Measurements from ENCODE around the gene COMMD10. TPM values are rescaled to one million over a fixed set of nuclear protein-coding genes. Genes with fewer than 3 reads are reported as not detected.

The COMMD10 gene
- total RNA-seq, result 33.7 TPM
- long read RNA-seq, transcript COMMD10-201 (7 exons, 1,469 nt), result major isoform, 26 of 27 reads
- long read RNA-seq, partial matches to known transcripts, result 1 of 27 reads
- long read RNA-seq, other reads (novel, unspliced or antisense), result 0 of 27 reads

GRCh38 chr5:116084871-116085715 lies at the start of gene COMMD10:
COMMD10 (plus strand) TSS chr5:116085025.
- DNase-seq (ENCODE audit: missing footprints) (peak; percentile 91), ATAC-seq (peak; percentile 91)
- intact Hi-C loops (cut with DNase I), result no loop called here

DNA sequence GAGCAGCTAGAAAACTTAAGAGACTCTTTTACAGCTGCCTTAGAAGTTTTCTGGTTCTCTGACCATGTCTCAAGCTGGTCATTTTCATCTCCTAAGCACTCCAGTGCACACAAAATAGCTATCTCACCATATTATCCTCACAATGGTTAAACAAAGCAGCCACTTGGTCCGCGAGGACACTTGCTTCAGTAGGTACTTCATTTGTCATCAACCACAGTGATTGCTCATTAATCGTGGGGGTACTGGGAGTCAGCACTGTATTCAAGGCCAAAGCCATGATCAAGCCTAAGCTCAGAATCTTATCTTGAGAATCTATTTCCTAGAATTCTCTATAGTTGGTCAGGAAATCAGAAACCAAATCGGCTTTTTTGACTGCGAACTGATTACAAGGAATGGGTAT lies 49.7 kb upstream of the COMMD10 start:
- intact Hi-C loops (cut with DNase I), result loop anchor here (10.0 kb wide), 1 partner anchor 140 kb away; no protein-coding TSS in a partner anchor
- no peak for DNase-seq (ENCODE audit: missing footprints)
- no peak for ATAC-seq

GRCh38 chr5:116037236-116037822 lies 47.5 kb upstream of the COMMD10 start:
- ATAC-seq, result no peak
- DNase-seq (ENCODE audit: missing footprints), result no peak
- intact Hi-C loops (cut with DNase I), result loop anchor here (10.0 kb wide), 1 partner anchor 143 kb away; no protein-coding TSS in a partner anchor

DNA sequence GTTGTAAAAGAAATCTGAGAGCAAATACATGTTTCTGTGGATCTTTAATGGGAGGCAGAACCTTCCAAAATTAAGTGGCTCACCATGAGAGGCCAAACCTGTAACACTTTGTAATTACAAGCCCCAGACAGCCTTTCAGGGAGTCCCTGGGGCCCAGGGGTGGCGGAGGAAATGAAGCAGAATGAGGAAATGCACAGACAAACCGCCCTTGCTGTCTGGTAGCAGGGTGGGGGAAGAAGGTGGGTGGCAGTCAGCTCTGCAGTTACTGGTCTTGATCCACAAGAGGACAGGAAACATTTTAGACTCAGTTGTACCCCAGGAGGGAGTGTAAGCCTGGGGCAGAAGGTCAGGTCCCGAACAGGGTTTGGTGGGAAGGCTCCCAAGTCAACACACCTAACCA lies 46.0 kb upstream of the COMMD10 start:
- intact Hi-C loops (cut with DNase I), result loop anchor here (10.0 kb wide), 1 partner anchor 144 kb away; no protein-coding TSS in a partner anchor
- ATAC-seq, result no peak
- peak; percentile 68 for DNase-seq (ENCODE audit: missing footprints)

DNA sequence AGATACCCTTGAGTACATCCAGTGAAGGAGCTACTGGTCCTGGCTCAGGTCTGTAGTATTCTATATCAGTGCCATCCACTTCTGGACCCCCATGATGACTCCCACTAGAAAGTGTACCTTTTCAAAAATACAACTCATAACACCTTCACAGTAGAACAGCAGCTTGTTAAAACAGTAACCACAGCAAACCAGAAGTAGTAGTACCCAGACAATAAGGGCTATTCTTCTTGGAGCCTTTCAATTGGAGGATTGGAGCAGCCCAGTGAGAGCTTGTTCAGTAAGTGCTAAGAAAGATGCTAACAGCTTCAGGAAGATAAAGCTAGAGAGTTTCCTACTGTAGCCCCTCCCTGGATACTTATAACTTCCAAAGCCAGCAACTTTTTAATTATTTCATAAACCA lies 42.5 kb upstream of the COMMD10 start:
- intact Hi-C loops (cut with DNase I), result no loop called here
- DNase-seq (ENCODE audit: missing footprints), result no peak
- no peak for ATAC-seq

DNA sequence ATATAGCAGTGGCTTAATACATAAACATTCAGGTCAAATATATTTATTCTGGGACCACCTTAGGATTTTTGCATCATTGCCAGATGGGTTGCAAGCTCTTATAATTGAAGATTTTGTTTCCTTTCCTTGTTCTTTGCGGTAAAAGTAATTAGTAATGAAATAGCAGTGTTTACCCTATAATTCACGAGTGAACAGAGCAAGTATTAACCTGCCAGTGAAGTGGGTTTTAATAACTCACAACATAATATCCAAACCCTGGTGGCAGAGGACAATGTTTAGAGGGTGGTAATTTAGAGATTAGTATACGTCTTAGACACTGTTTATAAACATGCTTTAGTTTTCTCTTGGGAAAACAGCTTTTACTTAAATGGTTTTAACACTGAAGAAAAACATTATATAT lies 40.8 kb upstream of the COMMD10 start:
- intact Hi-C loops (cut with DNase I), result no loop called here
- no peak for DNase-seq (ENCODE audit: missing footprints)
- ATAC-seq, result no peak

- no peak for DNase-seq (ENCODE audit: missing footprints)
- no peak for ATAC-seq
- intact Hi-C loops (cut with DNase I), result no loop called here
Measured at GRCh38 chr5:116045821-116046220, 39.0 kb upstream of the COMMD10 start.

- intact Hi-C loops (cut with DNase I), result no loop called here
- no peak for ATAC-seq
Measured at GRCh38 chr5:116046261-116046660, 38.6 kb upstream of the COMMD10 start.

DNA sequence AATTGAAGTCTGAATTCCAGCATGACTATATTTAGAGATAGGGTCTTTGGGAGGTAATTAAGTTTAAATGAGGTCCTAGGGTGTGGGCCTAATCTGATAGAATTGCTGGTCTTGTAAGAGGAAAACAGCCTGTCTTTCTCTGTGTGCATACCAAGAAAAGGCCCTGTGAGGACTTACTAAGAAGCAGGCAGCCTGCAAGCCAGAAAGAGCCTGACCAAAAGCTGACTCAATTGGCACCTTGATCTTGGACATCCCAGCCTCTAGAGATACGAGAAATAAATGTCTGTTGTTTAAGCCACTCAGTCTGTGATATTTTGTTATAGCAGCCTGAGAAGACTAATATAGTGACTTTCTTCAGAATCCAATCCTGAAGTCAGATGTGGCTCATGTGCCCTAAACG lies 38.0 kb upstream of the COMMD10 start:
- DNase-seq (ENCODE audit: missing footprints), result no peak
- ATAC-seq, result no peak
- intact Hi-C loops (cut with DNase I), result no loop called here

More at GRCh38 chr5:116046261-116046660, 38.6 kb upstream of the COMMD10 start:
- DNase-seq (ENCODE audit: missing footprints), result no peak

DNA sequence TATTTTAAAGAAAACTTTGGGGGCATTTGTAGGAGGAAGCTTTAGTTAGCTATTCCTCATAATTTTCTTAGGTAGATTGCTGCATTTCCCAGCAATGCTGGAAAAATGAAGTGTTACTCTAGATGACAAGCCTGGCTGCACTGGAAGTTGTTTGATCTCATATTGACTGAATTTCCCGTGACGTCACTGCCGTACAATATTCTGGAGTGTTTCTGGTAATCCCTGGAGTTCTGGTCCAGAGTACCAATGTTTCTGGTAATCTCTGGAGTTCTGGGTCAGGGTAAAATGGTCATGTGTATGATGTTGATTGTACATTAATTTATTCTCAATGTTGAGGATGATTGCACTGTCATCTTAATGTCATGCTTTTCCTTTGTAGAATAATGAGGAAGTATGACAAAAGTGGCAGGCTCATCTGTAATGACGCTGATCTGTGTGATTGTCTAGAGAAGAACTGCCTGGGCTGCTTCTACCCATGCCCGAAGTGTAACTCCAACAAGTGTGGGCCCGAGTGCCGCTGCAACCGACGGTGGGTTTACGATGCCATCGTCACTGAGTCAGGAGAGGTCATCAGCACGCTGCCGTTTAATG lies 26.4 kb upstream of the COMMD10 start:
- intact Hi-C loops (cut with DNase I), result no loop called here
- no peak for DNase-seq (ENCODE audit: missing footprints)
- no peak for ATAC-seq

DNA sequence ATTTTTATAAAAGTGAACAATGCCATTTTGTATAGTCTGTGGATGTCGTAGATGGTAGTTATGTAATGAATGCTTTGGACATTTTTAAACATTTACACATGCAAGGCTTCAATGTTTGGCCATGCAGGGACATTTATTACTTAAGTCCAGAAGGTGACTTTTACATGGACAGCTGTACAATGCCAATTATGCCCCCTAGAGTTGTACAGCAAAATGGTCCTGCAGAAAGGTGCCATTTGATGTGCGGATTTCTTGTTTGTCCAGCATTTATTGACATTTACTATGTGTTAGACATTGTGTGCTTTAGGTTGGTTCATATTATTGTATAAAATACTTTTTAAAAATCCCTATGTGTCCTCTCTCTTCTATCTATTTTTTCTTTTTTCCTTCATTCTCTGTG lies 22.5 kb upstream of the COMMD10 start:
- no peak for ATAC-seq
- no peak for DNase-seq (ENCODE audit: missing footprints)
- intact Hi-C loops (cut with DNase I), result loop anchor here (10.0 kb wide), 1 partner anchor 178 kb away; no protein-coding TSS in a partner anchor

DNA sequence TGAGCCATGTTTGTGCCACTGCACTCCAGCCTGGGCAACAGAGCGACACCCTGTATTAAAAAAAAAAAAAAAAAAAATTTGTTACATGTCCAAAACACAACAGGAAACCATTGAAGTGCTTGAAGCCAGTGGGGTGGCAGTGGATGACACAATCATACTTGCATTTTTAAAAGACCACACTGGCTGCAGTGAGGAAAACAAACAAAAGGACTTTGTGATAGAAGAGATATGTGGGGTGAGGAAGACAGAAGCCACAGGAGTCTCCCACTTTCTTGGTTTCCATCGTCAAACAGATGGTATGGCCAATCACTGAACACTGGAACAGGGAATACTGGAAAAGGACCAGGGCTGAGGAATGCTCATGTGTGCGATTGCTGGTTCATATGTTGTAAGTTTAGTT lies 20.9 kb upstream of the COMMD10 start:
- ATAC-seq, result no peak
- intact Hi-C loops (cut with DNase I), result loop anchor here (10.0 kb wide), 1 partner anchor 179 kb away; no protein-coding TSS in a partner anchor
- DNase-seq (ENCODE audit: missing footprints), result no peak

DNA sequence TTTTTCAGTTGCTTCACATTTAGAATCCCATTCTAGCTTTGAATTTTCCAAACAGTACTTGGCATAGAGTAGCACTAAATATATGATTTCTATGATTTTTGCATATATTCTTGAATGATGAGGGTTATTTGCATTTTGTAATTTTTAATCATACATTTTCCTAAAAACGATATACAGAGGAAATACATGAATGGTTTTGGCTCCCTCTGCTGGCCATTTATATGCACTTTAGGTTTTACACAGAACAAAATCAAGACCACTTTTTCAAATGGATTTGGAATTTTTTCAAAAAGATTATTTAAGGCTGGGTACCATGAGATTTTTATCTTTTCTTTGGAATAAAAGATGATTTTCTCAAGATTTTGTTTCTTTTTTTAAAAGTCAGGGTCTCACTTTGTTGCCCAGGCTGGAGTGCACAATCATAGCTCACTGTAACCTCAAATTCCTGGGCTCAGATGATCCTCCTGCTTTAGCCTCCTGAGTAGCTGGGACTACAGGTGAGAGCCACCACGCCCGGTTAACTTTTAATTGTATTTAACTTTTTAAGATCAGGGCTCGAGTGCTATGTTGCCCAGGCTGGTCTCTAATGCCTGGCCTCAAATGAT lies 16.7 kb upstream of the COMMD10 start:
- DNase-seq (ENCODE audit: missing footprints) (no peak), ATAC-seq (no peak)
- intact Hi-C loops (cut with DNase I), result loop anchor here (2.0 to 10.0 kb wide), 2 partner anchors 183 to 433 kb away; no protein-coding TSS in a partner anchor

DNA sequence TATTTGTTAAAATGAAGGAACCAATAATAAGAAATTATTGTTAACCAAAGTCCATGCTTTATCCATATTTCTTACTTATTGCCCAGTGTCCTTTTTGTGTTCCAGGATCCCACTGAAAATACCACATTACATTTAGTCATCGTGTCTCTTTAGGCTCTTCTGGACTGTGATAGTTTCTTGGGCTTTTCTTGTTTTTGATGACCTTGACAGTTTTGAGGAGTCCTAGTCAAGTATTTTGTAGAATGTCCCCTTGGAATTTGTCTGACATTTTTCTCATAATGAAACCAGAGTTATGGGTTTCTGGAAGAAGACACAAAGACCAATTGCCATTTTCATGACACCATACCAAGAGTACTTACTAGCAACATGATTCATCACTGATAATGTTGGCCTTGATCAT lies 13.6 kb upstream of the COMMD10 start:
- ATAC-seq, result no peak
- intact Hi-C loops (cut with DNase I), result loop anchor here (5.0 to 10.0 kb wide), 2 partner anchors 229 to 756 kb away; partner anchors contain the start of genes AP3S1 and ATG12

GRCh38 chr5:116075191-116075831 lies 9.5 kb upstream of the COMMD10 start:
- intact Hi-C loops (cut with DNase I), result loop anchor here (10.0 kb wide), 1 partner anchor 761 kb away; no protein-coding TSS in a partner anchor
- DNase-seq (ENCODE audit: missing footprints) (no peak), ATAC-seq (no peak)

More for the DNA sequence above, 13.6 kb upstream of the COMMD10 start:
- no peak for DNase-seq (ENCODE audit: missing footprints)

GRCh38 chr5:116076496-116076895 lies 8.3 kb upstream of the COMMD10 start:
- intact Hi-C loops (cut with DNase I), result loop anchor here (10.0 kb wide), 1 partner anchor 762 kb away; no protein-coding TSS in a partner anchor
- ATAC-seq, result peak; percentile 16
- no peak for DNase-seq (ENCODE audit: missing footprints)

- ATAC-seq (no peak), DNase-seq (ENCODE audit: missing footprints) (no peak)
- intact Hi-C loops (cut with DNase I), result loop anchor here (10.0 kb wide), 1 partner anchor 763 kb away; no protein-coding TSS in a partner anchor
Measured at GRCh38 chr5:116078199-116078598, 6.6 kb upstream of the COMMD10 start.

DNA sequence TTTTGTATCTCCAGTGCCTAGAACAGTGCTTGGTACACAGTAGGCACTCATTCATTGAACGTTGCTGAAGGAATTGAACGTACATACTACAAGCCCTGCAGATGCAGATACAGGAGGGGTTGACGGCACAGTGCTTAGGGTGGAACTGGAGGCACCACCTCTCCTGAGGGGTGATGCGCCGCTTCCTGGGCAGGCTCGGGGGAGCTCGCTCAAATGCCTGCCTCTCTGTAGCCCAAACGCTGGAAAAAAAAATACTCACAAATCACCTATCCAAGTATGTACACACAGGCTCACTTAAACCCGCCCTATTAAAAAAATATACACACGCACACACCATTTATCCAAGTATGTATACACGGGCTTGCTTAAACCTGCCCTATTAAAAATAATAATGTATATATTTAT lies 536 bp upstream of the COMMD10 start:
- DNase-seq (ENCODE audit: missing footprints) (no peak), ATAC-seq (peak; percentile 46)
- intact Hi-C loops (cut with DNase I), result no loop called here
